ENCODE results near the gene NTM.

The NTM gene

DNA sequence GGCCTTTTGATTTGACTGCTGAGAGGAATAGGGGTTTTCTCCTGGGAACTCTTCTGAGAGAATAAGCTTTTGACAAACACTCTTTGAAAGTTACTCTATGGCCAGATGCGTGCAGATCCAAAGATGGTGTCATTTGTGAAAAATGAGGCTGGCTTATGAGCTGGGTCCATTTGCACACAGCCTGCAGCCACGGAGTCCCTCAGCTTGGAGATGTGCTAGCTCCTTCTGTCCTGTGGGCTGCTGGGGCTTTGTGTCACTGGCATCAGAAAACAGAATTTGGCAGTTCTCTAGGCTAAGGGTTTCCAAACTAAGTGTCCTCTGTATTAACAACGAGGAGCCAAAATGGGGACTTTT, 702.4 kb downstream of the NTM start:
- Histone ChIP-seq H3K4me3 (ENCODE audit: low read length) (no peak overlapping the region), H3K36me3 (ENCODE audit: insufficient read depth, low read depth, low read length) (no peaks in the 10 kb centered on the region), H3K9me3 (ENCODE audit: insufficient read depth, low read depth, low read length) (0 out of 2 replicates have a peak, but pooled peaks cover 5% of the 10 kb centered on the region), H3K9ac (ENCODE audit: low read depth, low read length) (no peak overlapping the region), H3K4me1 (ENCODE audit: insufficient read depth, low read length) (no peaks in the 10 kb centered on the region), H3K27ac (ENCODE audit: low read length) (no peak overlapping the region), H3K27me3 (ENCODE audit: insufficient read depth, low read length) (no peaks in the 10 kb centered on the region)

GRCh38 chr11:132073787-132074186, 703.4 kb downstream of the NTM start:
- Histone ChIP-seq H3K36me3 (ENCODE audit: insufficient read depth, low read depth, low read length) (no peaks in the 10 kb centered on the region), H3K4me1 (ENCODE audit: insufficient read depth, low read length) (no peaks in the 10 kb centered on the region), H3K9me3 (ENCODE audit: insufficient read depth, low read depth, low read length) (0 out of 2 replicates have a peak, but pooled peaks cover 5% of the 10 kb centered on the region), H3K4me3 (ENCODE audit: low read length) (no peak overlapping the region), H3K27me3 (ENCODE audit: insufficient read depth, low read length) (no peaks in the 10 kb centered on the region), H3K9ac (ENCODE audit: low read depth, low read length) (no peak overlapping the region), H3K27ac (ENCODE audit: low read length) (no peak overlapping the region)

DNA sequence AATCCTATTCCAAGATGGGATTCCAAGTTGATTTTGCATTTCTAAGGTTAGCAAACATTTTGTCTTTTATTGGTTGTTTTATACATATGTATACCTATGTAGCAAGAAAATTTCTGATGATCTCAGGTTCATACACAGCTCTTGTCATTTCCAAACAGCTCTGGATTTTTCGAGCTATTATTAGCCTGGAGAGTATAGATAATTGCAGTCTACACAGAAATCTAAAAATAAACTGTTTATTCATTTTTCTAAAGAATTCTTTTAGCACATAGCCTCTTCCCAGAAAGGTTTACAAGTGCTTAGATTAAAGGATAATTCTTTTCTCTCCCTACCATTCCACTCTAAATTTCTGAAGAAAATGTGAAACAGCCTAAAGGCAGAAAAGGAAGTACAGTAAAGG, 705.0 kb downstream of the NTM start:
- Histone ChIP-seq H3K9me3 (ENCODE audit: insufficient read depth, low read depth, low read length) (no peaks in the 10 kb centered on the region), H3K4me1 (ENCODE audit: insufficient read depth, low read length) (no peaks in the 10 kb centered on the region), H3K36me3 (ENCODE audit: insufficient read depth, low read depth, low read length) (no peaks in the 10 kb centered on the region), H3K27me3 (ENCODE audit: insufficient read depth, low read length) (no peaks in the 10 kb centered on the region), H3K27ac (ENCODE audit: low read length) (no peak overlapping the region), H3K9ac (ENCODE audit: low read depth, low read length) (no peak overlapping the region), H3K4me3 (ENCODE audit: low read length) (no peak overlapping the region)

DNA sequence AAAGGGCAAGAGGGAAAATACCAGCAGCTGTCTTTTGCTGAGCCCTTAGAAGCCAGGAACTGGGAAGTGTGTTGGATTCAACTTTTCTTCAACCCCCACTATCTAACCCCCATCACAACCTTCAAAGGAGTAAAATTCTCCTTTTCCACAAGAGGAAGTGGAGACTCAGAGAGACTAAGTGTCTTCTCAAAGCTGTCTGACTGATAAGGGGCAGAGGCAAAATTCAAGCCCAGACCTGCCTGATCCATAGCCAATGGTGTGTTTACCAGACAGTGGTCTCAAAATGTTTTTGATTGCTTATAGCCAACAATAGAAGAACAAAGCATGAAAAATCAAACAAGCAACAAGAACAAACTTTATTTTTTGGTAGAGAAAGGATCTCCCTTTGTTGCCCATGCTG, 707.0 kb downstream of the NTM start:
- Histone ChIP-seq H3K4me3 (ENCODE audit: low read length) (no peak overlapping the region), H3K4me1 (ENCODE audit: insufficient read depth, low read length) (no peaks in the 10 kb centered on the region), H3K27me3 (ENCODE audit: insufficient read depth, low read length) (no peaks in the 10 kb centered on the region), H3K27ac (ENCODE audit: low read length) (no peak overlapping the region), H3K9ac (ENCODE audit: low read depth, low read length) (no peak overlapping the region), H3K36me3 (ENCODE audit: insufficient read depth, low read depth, low read length) (no peaks in the 10 kb centered on the region), H3K9me3 (ENCODE audit: insufficient read depth, low read depth, low read length) (no peaks in the 10 kb centered on the region)

GRCh38 chr11:132078264-132079076, 708.1 kb downstream of the NTM start:
- Histone ChIP-seq H3K9me3 (ENCODE audit: insufficient read depth, low read depth, low read length) (no peaks in the 10 kb centered on the region; the same call in 1 of the 2 replicates), H3K36me3 (ENCODE audit: insufficient read depth, low read depth, low read length) (no peaks in the 10 kb centered on the region), H3K9ac (ENCODE audit: low read depth, low read length) (no peak overlapping the region), H3K4me1 (ENCODE audit: insufficient read depth, low read length) (no peaks in the 10 kb centered on the region), H3K27me3 (ENCODE audit: insufficient read depth, low read length) (no peaks in the 10 kb centered on the region), H3K27ac (ENCODE audit: low read length) (no peak overlapping the region), H3K4me3 (ENCODE audit: low read length) (no peak overlapping the region)

DNA sequence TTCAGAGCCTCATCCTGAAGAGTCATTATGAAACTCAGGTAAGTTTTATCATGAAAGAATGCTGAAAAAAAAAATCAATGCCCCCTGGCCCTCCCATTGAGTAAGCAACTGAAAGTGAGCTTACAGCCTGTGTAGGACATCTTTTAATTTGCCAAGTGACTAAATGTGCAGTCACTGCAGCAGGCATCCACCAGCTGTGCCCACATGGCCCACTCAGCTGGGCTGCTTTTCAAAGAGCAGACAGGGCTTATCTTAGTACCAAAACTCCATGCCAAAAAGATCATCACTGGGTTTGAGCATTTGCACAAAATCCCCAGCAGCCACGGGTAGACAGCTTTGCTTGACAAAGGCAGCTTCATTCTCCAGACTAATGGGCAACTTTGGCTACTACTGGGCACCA, 709.7 kb downstream of the NTM start:
- Histone ChIP-seq H3K36me3 (ENCODE audit: insufficient read depth, low read depth, low read length) (no peaks in the 10 kb centered on the region), H3K9ac (ENCODE audit: low read depth, low read length) (no peak overlapping the region), H3K4me1 (ENCODE audit: insufficient read depth, low read length) (no peaks in the 10 kb centered on the region), H3K4me3 (ENCODE audit: low read length) (no peak overlapping the region), H3K27me3 (ENCODE audit: insufficient read depth, low read length) (no peaks in the 10 kb centered on the region), H3K9me3 (ENCODE audit: insufficient read depth, low read depth, low read length) (peaks cover 12% of the 10 kb centered on the region; the same call in 1 of the 2 replicates), H3K27ac (ENCODE audit: low read length) (no peak overlapping the region)

- no peaks in the 10 kb centered on the region for H3K4me1 ChIP-seq (ENCODE audit: insufficient read depth, low read length)
- no peak overlapping the region for H3K9ac ChIP-seq (ENCODE audit: low read depth, low read length)
- H3K27me3 ChIP-seq (ENCODE audit: insufficient read depth, low read length), result no peaks in the 10 kb centered on the region
- H3K9me3 ChIP-seq (ENCODE audit: insufficient read depth, low read depth, low read length), result peaks cover 33% of the 10 kb centered on the region
- no peaks in the 10 kb centered on the region for H3K36me3 ChIP-seq (ENCODE audit: insufficient read depth, low read depth, low read length)
- no peak overlapping the region for H3K27ac ChIP-seq (ENCODE audit: low read length)
- no peak overlapping the region for H3K4me3 ChIP-seq (ENCODE audit: low read length)
These were observed 712.2 kb downstream of the NTM start for GRCh38 chr11:132082566-132082965.

GRCh38 chr11:132084433-132084832, 714.0 kb downstream of the NTM start:
- Histone ChIP-seq H3K4me3 (ENCODE audit: low read length) (no peak overlapping the region), H3K27ac (ENCODE audit: low read length) (no peak overlapping the region), H3K9me3 (ENCODE audit: insufficient read depth, low read depth, low read length) (peaks cover 37% of the 10 kb centered on the region), H3K36me3 (ENCODE audit: insufficient read depth, low read depth, low read length) (no peaks in the 10 kb centered on the region), H3K4me1 (ENCODE audit: insufficient read depth, low read length) (no peaks in the 10 kb centered on the region), H3K9ac (ENCODE audit: low read depth, low read length) (no peak overlapping the region), H3K27me3 (ENCODE audit: insufficient read depth, low read length) (no peaks in the 10 kb centered on the region)

DNA sequence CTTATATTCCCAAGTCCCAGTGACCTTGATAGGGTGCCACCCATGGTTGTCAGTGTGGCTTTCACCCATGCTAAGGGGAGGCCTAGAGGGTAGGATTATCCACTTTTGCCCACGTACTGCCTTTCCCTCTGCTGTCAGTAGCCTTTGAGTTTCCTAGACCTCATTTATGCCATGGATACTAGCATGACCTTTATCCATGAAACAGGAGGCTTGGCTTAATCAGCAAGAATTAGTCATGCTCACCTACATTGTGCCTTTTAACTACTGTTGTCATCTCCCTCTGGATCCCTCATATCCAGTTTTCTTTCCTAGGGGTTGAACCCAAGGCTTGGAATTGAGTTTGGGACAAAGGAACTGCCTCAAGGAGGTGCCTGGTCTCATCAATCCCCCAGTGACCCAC, 716.7 kb downstream of the NTM start:
- Histone ChIP-seq H3K27ac (ENCODE audit: low read length) (no peak overlapping the region), H3K9ac (ENCODE audit: low read depth, low read length) (no peak overlapping the region), H3K27me3 (ENCODE audit: insufficient read depth, low read length) (no peaks in the 10 kb centered on the region), H3K36me3 (ENCODE audit: insufficient read depth, low read depth, low read length) (no peaks in the 10 kb centered on the region), H3K4me1 (ENCODE audit: insufficient read depth, low read length) (no peaks in the 10 kb centered on the region), H3K4me3 (ENCODE audit: low read length) (no peak overlapping the region), H3K9me3 (ENCODE audit: insufficient read depth, low read depth, low read length) (peaks cover 37% of the 10 kb centered on the region)

- no peak overlapping the region for H3K4me3 ChIP-seq (ENCODE audit: low read length)
- no peak overlapping the region for H3K9ac ChIP-seq (ENCODE audit: low read depth, low read length)
- H3K27ac ChIP-seq (ENCODE audit: low read length), result no peak overlapping the region
- H3K27me3 ChIP-seq (ENCODE audit: insufficient read depth, low read length), result no peaks in the 10 kb centered on the region
- H3K9me3 ChIP-seq (ENCODE audit: insufficient read depth, low read depth, low read length), result peaks cover 37% of the 10 kb centered on the region
- no peaks in the 10 kb centered on the region for H3K36me3 ChIP-seq (ENCODE audit: insufficient read depth, low read depth, low read length)
- H3K4me1 ChIP-seq (ENCODE audit: insufficient read depth, low read length), result no peaks in the 10 kb centered on the region
These were observed 718.1 kb downstream of the NTM start for GRCh38 chr11:132088551-132088950.

DNA sequence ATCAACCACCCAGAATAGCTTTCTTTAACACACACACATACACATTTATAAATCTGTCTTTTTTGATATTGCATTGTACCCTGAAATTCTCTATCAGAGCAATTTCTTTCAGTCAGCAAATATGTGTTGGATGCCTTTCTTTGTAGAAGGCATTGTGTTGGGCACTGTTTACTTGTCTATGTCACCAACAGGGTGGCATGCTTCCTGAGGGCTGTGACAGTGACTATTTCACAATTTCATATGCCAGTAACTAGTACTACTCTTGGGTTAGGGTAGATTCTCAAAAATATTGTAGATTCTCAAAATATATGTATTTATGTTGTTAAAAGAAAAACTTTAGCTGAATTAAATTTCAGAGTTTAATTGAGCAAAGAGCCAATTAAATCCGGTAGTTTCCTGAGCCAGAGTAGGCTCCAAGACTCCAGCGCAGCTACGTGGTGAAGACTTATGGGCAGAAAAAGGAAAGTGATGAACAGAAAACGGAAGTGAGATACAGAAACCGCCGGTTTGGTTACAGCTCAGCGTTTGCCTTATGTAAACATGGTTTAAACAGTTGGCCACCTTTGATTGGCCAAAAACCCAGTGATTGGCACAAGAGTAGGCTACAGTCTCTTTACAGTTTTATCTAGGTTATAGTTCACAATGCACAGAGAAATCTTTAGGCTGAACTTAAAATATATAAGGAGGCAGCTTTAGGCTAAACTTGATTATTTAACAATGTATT, 723.3 kb downstream of the NTM start:
- Histone ChIP-seq H3K4me3 (ENCODE audit: low read length) (no peak overlapping the region), H3K36me3 (ENCODE audit: insufficient read depth, low read depth, low read length) (no peaks in the 10 kb centered on the region), H3K9ac (ENCODE audit: low read depth, low read length) (no peak overlapping the region), H3K27me3 (ENCODE audit: insufficient read depth, low read length) (no peaks in the 10 kb centered on the region), H3K27ac (ENCODE audit: low read length) (no peak overlapping the region), H3K4me1 (ENCODE audit: insufficient read depth, low read length) (no peaks in the 10 kb centered on the region), H3K9me3 (ENCODE audit: insufficient read depth, low read depth, low read length) (no peaks in the 10 kb centered on the region)

- Histone ChIP-seq H3K9ac (ENCODE audit: low read depth, low read length) (no peak overlapping the region), H3K36me3 (ENCODE audit: insufficient read depth, low read depth, low read length) (no peaks in the 10 kb centered on the region), H3K27me3 (ENCODE audit: insufficient read depth, low read length) (no peaks in the 10 kb centered on the region), H3K27ac (ENCODE audit: low read length) (no peak overlapping the region), H3K4me1 (ENCODE audit: insufficient read depth, low read length) (no peaks in the 10 kb centered on the region), H3K9me3 (ENCODE audit: insufficient read depth, low read depth, low read length) (no peaks in the 10 kb centered on the region), H3K4me3 (ENCODE audit: low read length) (no peak overlapping the region)
These were observed 724.2 kb downstream of the NTM start for GRCh38 chr11:132094598-132094997.

All from iPS-20b (cell line).